SK-N-SH (cell line): ENCODE measurements around the gene MOB2. TPM values are rescaled to one million over a fixed set of nuclear protein-coding genes. Genes with fewer than 3 reads are reported as not detected.

Experiments used
- CTCF ChIA-PET: fragments of 300-600, 350-600 bp; formaldehyde crosslinking; extraction: SDS; loops from one replicate; lab custom pipeline; 2021; lab: Yijun Ruan, JAX
- POLR2A ChIA-PET: fragments of 350-600 bp; sonication (Branson Sonifier 250); formaldehyde crosslinking; extraction: SDS; loops from one replicate; lab custom pipeline; 2020; ENCODE audit warnings: antibody characterized with exemption, inconsistent platforms; lab: Yijun Ruan, JAX
- DNase-seq: peaks from one replicate; pipeline ENCODE4 v3.0.0; 2012
- H2AFZ ChIP-seq: fragments of 200-600 bp; sonication (generic); 2 replicates; pipeline ENCODE4 v1.8.1; 2016; ENCODE audit warnings: antibody characterized with exemption, mild to moderate bottlenecking, low read depth
- H3F3A ChIP-seq: fragments of 200-600 bp; sonication (generic); replicated peaks from 2 replicates; pipeline ENCODE3; 2016; ENCODE audit warnings: antibody characterized with exemption, mild to moderate bottlenecking; ENCODE audit not compliant: insufficient read depth
- H3K27ac ChIP-seq, 2 experiments: fragments of 200-500 bp in 1 of 2; fragments of 200-600 bp in 1 of 2; sonication (Bioruptor generic) in 1 of 2; sonication (generic), shearing (Covaris generic) in 1 of 2; 2 replicates each; pipeline versions ENCODE4 v1.5.1 to v1.6.1; 2014 to 2016; ENCODE audit warnings: low read depth in 2 of 2, inconsistent platforms in 1 of 2, low read length in 1 of 2, mild to moderate bottlenecking in 1 of 2, mixed read lengths in 1 of 2
- H3K27me3 ChIP-seq: fragments of 200-600 bp; sonication (generic), shearing (Covaris generic); 2 replicates; pipeline ENCODE4 v1.6.1; 2016; ENCODE audit warnings: mixed run types; ENCODE audit not compliant: insufficient read depth
- H3K36me3 ChIP-seq, 2 experiments: fragments of 200-500 bp in 1 of 2; fragments of 200-600 bp in 1 of 2; sonication (Bioruptor generic) in 1 of 2; sonication (generic) in 1 of 2; replicated peaks in 1 of 2; 2 replicates each; pipeline versions ENCODE3 to v1.5.1; 2014 to 2016; ENCODE audit warnings: low read length in 1 of 2, mild to moderate bottlenecking in 1 of 2; ENCODE audit not compliant: insufficient read depth in 2 of 2, control insufficient read depth in 1 of 2
- H3K4me1 ChIP-seq, 2 experiments: fragments of 200-500 bp in 1 of 2; fragments of 200-600 bp in 1 of 2; sonication (Bioruptor generic) in 1 of 2; sonication (generic), shearing (Covaris generic) in 1 of 2; 2 replicates each; pipeline versions ENCODE4 v1.5.1 to v1.6.1; 2014 to 2016; ENCODE audit warnings: low read depth in 1 of 2, low read length in 1 of 2, mixed run types in 1 of 2; ENCODE audit not compliant: insufficient read depth in 2 of 2, control insufficient read depth in 1 of 2
- H3K4me2 ChIP-seq: fragments of 200-600 bp; sonication (generic), shearing (Covaris generic); 2 replicates; pipeline ENCODE4 v1.6.1; 2017; ENCODE audit warnings: mixed run types
- H3K4me3 ChIP-seq, 2 experiments: fragments of 200-500 bp in 1 of 2; fragments of 200-600 bp in 1 of 2; sonication (Bioruptor generic) in 1 of 2; sonication (generic), shearing (Covaris generic) in 1 of 2; 2 replicates each; pipeline versions ENCODE4 v1.5.1 to v1.8.1; 2014 to 2016; ENCODE audit warnings: low read depth in 2 of 2, inconsistent platforms in 1 of 2, low read length in 1 of 2, mild to moderate bottlenecking in 1 of 2, mixed read lengths in 1 of 2, moderate library complexity in 1 of 2
- H3K79me2 ChIP-seq: fragments of 200-600 bp; sonication (generic); 2 replicates; pipeline ENCODE4 v1.8.1; 2017; ENCODE audit warnings: mild to moderate bottlenecking; ENCODE audit not compliant: insufficient read depth
- H3K9ac ChIP-seq: fragments of 200-600 bp; sonication (generic); 2 replicates; pipeline ENCODE4 v1.6.1; 2017; ENCODE audit warnings: mixed run types
- H3K9me2 ChIP-seq: fragments of 200-600 bp; sonication (generic); 2 replicates; pipeline ENCODE4 v1.6.1; 2017; ENCODE audit warnings: mixed run types
- H3K9me3 ChIP-seq: fragments of 200-600 bp; sonication (generic); 2 replicates; pipeline ENCODE4 v1.6.1; 2017; ENCODE audit warnings: mixed run types, mild to moderate bottlenecking, moderate library complexity
- H4K20me1 ChIP-seq: fragments of 200-600 bp; sonication (generic); 2 replicates; pipeline ENCODE4 v1.6.1; 2017; ENCODE audit warnings: mild to moderate bottlenecking, mixed run types; ENCODE audit not compliant: insufficient read depth
- CHD2 ChIP-seq: fragments of 150-350 bp; IDR thresholded peaks from 2 replicates; pipeline ENCODE4 v1.6.1; 2018; ENCODE audit warnings: low read length; ENCODE audit not compliant: partially characterized antibody
- GABPA ChIP-seq: IDR thresholded peaks from 2 replicates; pipeline ENCODE4 v1.4.0; 2012; ENCODE audit warnings: low read depth, mild to moderate bottlenecking
- IRF3 ChIP-seq: fragments of 150-350 bp; IDR thresholded peaks from 2 replicates; pipeline ENCODE4 v1.6.1; 2016; ENCODE audit warnings: mild to moderate bottlenecking, low read depth, low read length
- JUND ChIP-seq: IDR thresholded peaks from 2 replicates; pipeline ENCODE4 v1.4.0; 2012
- PBX3 ChIP-seq: IDR thresholded peaks from 2 replicates; pipeline ENCODE4; 2012
- POLR2AphosphoS5 ChIP-seq: IDR thresholded peaks from 2 replicates; pipeline ENCODE4 v1.6.1; 2012; ENCODE audit warnings: low read depth, low read length
- RCOR1 ChIP-seq: fragments of 150-350 bp; IDR thresholded peaks from 2 replicates; pipeline ENCODE4 v1.6.1; 2017; ENCODE audit warnings: antibody characterized with exemption, low read length
- RFX5 ChIP-seq: IDR thresholded peaks from 2 replicates; pipeline ENCODE4 v1.6.1; 2012; ENCODE audit warnings: mild to moderate bottlenecking, improper control_type of control experiment, low read length
- SIN3A ChIP-seq: IDR thresholded peaks from 2 replicates; pipeline ENCODE4 v1.6.1; 2012; ENCODE audit warnings: low read depth, mild to moderate bottlenecking, low read length, moderate library complexity, borderline replicate concordance
- TAF1 ChIP-seq: IDR thresholded peaks from 2 replicates; pipeline ENCODE4 v1.6.1; 2012; ENCODE audit warnings: low read depth, mild to moderate bottlenecking, low read length, moderate library complexity, borderline replicate concordance
- TCF12 ChIP-seq: IDR thresholded peaks from 2 replicates; pipeline ENCODE4 v1.4.0; 2012
- TEAD4 ChIP-seq: IDR thresholded peaks from 2 replicates; pipeline ENCODE4 v1.4.0; 2012; ENCODE audit warnings: mild to moderate bottlenecking, borderline replicate concordance; ENCODE audit not compliant: insufficient read depth
- YY1 ChIP-seq: IDR thresholded peaks from 2 replicates; pipeline ENCODE4 v1.4.0; 2012; ENCODE audit warnings: low read depth, mild to moderate bottlenecking
- ZBTB33 ChIP-seq: IDR thresholded peaks from 2 replicates; pipeline ENCODE4 v1.4.0; 2012; ENCODE audit warnings: low read depth, borderline replicate concordance
- WGBS: methylation state at CpG from one replicate; pipeline ENCODE4 v1.1.6; 2017; ENCODE audit warnings: low lambda C conversion rate; 5-methylcytosine and 5-hydroxymethylcytosine counted together
- polyA plus RNA-seq, 3 experiments: library from polyadenylated mRNA; depleted of rRNA; stranded (reverse); fragments of >200 nt; gene quantifications; 2 replicates each; pipeline ENCODE4 v1.2.3, GENCODE V29; 2012
- TF ChIP-seq, protein P1 (sequence below): IDR thresholded peaks from 2 replicates; pipeline ENCODE4 v1.4.0; 2012; ENCODE audit warnings: low read depth
- TF ChIP-seq, protein P2 (sequence below): IDR thresholded peaks from 2 replicates; pipeline ENCODE4 v1.6.1; 2012; ENCODE audit warnings: mild to moderate bottlenecking, low read depth, low read length, moderate library complexity
- TF ChIP-seq, protein P3 (sequence below): IDR thresholded peaks from 2 replicates; pipeline ENCODE4 v1.4.0; 2012; ENCODE audit warnings: low read depth, borderline replicate concordance

MOB2 gene
- polyA plus RNA-seq, 1 of the 3 experiments (the other 2 are of a cell fraction): 45.8 TPM

DNA sequence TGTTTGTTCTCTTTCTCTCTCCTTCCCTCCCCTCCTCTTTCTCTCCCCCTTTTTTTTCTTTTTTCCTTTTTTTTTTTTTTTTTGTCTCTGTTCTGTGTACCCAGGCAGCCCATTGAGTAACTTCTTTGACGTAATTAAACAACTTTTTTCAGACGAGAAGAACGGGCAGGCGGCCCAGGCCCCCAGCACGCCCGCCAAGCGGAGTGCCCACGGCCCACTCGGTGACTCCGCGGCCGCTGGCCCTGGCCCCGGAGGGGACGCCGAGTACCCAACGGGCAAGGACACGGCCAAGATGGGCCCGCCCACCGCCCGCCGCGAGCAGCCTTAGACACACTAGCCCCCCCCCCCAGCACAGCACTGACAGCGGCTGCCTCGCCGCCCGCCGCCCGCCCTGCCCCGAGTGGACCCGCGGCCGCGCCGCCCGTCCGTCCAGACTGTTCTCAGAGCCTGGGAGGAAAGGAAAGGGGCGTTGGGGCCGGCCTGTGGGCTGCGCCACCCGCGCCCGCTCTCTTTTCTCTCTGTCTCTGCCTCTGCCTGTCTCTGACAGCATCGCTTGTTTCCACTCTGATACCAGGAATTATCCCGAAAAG is 26.1 kb downstream of the MOB2 start:
- TF ChIP-seq, protein P1, sequence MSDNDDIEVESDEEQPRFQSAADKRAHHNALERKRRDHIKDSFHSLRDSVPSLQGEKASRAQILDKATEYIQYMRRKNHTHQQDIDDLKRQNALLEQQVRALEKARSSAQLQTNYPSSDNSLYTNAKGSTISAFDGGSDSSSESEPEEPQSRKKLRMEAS: no peak
- TF ChIP-seq JUND: no peak
- ChIA-PET POLR2A (no interaction called here), CTCF (interaction anchor here (4.2 kb wide), 1 partner anchor 55 kb away, joined by 23 read pairs; no protein-coding TSS in a partner anchor)
- WGBS: 91% methylated on average over 42 of the region's 44 CpGs
- no peak overlapping the region for H3K27ac ChIP-seq
- peaks cover 0 to 10% of the 10 kb centered on the region in 2 experiments; a peak in 1 of 4 replicates for H3K4me1 ChIP-seq
- no peaks in the 10 kb centered on the region for H3K9me2 ChIP-seq
- no peaks in the 10 kb centered on the region for H3K36me3 ChIP-seq
- no peaks in the 10 kb centered on the region for H3K9me3 ChIP-seq
- H3K79me2 ChIP-seq: no peaks in the 10 kb centered on the region
- no peak overlapping the region for H3K9ac ChIP-seq
- no peak overlapping the region for H3K4me2 ChIP-seq
- H3F3A ChIP-seq: no peaks in the 10 kb centered on the region
- H3K27me3 ChIP-seq: no peaks in the 10 kb centered on the region
- no peak for DNase-seq
- H4K20me1 ChIP-seq: no peaks in the 10 kb centered on the region
- H2AFZ ChIP-seq: no peak overlapping the region
- H3K4me3 ChIP-seq: no peak overlapping the region

GRCh38 chr11:1459764-1460395 is 26.7 kb downstream of the MOB2 start:
- Histone ChIP-seq H3K9me2 (no peaks in the 10 kb centered on the region), H3K9ac (no peak overlapping the region), H2AFZ (no peak overlapping the region), H3F3A (no peaks in the 10 kb centered on the region), H3K4me1 (peaks cover 0 to 10% of the 10 kb centered on the region in 2 experiments; a peak in 1 of 4 replicates), H3K27ac (no peak overlapping the region), H3K4me3 (no peak overlapping the region), H3K79me2 (no peaks in the 10 kb centered on the region), H3K36me3 (no peaks in the 10 kb centered on the region), H4K20me1 (no peaks in the 10 kb centered on the region), H3K4me2 (no peak overlapping the region), H3K9me3 (no peaks in the 10 kb centered on the region), H3K27me3 (no peaks in the 10 kb centered on the region)
- no peak for DNase-seq
- 89% methylated on average over 12 of the region's 29 CpGs for WGBS
- POLR2A ChIA-PET: no interaction called here
- CTCF ChIA-PET: interaction anchor here (1.2 to 4.2 kb wide), 2 partner anchors 55 to 115 kb away, joined by 3 to 23 read pairs; no protein-coding TSS in a partner anchor
- TF ChIP-seq RCOR1 (no peak), CHD2 (no peak), TAF1 (no peak), POLR2AphosphoS5 (no peak), RFX5 (no peak), JUND (no peak), GABPA (no peak), TEAD4 (no peak), YY1 (no peak), ZBTB33 (no peak), TCF12 (no peak), SIN3A (no peak), PBX3 (no peak), IRF3 (no peak)
- TF ChIP-seq, protein P2, sequence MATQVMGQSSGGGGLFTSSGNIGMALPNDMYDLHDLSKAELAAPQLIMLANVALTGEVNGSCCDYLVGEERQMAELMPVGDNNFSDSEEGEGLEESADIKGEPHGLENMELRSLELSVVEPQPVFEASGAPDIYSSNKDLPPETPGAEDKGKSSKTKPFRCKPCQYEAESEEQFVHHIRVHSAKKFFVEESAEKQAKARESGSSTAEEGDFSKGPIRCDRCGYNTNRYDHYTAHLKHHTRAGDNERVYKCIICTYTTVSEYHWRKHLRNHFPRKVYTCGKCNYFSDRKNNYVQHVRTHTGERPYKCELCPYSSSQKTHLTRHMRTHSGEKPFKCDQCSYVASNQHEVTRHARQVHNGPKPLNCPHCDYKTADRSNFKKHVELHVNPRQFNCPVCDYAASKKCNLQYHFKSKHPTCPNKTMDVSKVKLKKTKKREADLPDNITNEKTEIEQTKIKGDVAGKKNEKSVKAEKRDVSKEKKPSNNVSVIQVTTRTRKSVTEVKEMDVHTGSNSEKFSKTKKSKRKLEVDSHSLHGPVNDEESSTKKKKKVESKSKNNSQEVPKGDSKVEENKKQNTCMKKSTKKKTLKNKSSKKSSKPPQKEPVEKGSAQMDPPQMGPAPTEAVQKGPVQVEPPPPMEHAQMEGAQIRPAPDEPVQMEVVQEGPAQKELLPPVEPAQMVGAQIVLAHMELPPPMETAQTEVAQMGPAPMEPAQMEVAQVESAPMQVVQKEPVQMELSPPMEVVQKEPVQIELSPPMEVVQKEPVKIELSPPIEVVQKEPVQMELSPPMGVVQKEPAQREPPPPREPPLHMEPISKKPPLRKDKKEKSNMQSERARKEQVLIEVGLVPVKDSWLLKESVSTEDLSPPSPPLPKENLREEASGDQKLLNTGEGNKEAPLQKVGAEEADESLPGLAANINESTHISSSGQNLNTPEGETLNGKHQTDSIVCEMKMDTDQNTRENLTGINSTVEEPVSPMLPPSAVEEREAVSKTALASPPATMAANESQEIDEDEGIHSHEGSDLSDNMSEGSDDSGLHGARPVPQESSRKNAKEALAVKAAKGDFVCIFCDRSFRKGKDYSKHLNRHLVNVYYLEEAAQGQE: no peak
- TF ChIP-seq, protein P3, sequence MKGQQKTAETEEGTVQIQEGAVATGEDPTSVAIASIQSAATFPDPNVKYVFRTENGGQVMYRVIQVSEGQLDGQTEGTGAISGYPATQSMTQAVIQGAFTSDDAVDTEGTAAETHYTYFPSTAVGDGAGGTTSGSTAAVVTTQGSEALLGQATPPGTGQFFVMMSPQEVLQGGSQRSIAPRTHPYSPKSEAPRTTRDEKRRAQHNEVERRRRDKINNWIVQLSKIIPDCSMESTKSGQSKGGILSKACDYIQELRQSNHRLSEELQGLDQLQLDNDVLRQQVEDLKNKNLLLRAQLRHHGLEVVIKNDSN: no peak
